Tibial nerve (tissue), 4 donors: ENCODE measurements around the gene STYX. TPM values are rescaled to one million over a fixed set of nuclear protein-coding genes. Genes with fewer than 3 reads are reported as not detected.

Experiments
- DNase-seq, 2 donors: peaks; one replicate each; pipeline ENCODE4 v3.0.0-alpha.2; 2019; ENCODE audit warnings: low spot score in 2 of 2
- H3K27ac ChIP-seq, 4 donors: fragments of 200-600 bp; sonication (generic) in 3 of 4; one replicate each; pipeline ENCODE4 v1.5.1; 2017 to 2019; ENCODE audit warnings: mild to moderate bottlenecking in 1 of 4
- H3K27me3 ChIP-seq, 2 donors: fragments of 200-600 bp; sonication (generic) in 1 of 2; one replicate each; pipeline versions ENCODE4 v1.5.1 to v1.6.0; 2017 to 2019
- H3K36me3 ChIP-seq, 3 donors: fragments of 200-600 bp; sonication (generic); one replicate each; pipeline ENCODE4 v1.5.1; 2018 to 2019
- H3K4me1 ChIP-seq, 4 donors: fragments of 200-600 bp; sonication (generic) in 3 of 4; one replicate each; pipeline ENCODE4 v1.5.1; 2017 to 2019
- H3K4me3 ChIP-seq, 4 donors: fragments of 200-600 bp; sonication (generic) in 3 of 4; one replicate each; pipeline ENCODE4 v1.5.1; 2017 to 2019; ENCODE audit warnings: mild to moderate bottlenecking in 1 of 4, moderate library complexity in 1 of 4
- H3K9me3 ChIP-seq, 4 donors: fragments of 200-600 bp; sonication (generic) in 3 of 4; one replicate each; pipeline ENCODE4 v1.5.1; 2017 to 2019
- EP300 ChIP-seq, 2 donors: sonication (generic); formaldehyde crosslinking; IDR thresholded peaks; one replicate each; pipeline ENCODE4 v1.6.1; 2017; ENCODE audit warnings: antibody characterized with exemption in 2 of 2, mild to moderate bottlenecking in 1 of 2
- POLR2A ChIP-seq, 2 donors: fragments of 450-650 bp; IDR thresholded peaks; one replicate each; pipeline ENCODE4 v1.6.1; 2017; ENCODE audit warnings: antibody characterized with exemption in 2 of 2, mild to moderate bottlenecking in 2 of 2, moderate library complexity in 2 of 2
- WGBS, 2 donors: methylation state at CpG; one replicate each; pipeline ENCODE4 v1.1.5; 2018; 5-methylcytosine and 5-hydroxymethylcytosine counted together
- small RNA-seq: library from RNA; depleted of rRNA; stranded (forward); fragments of <200 nt; gene quantifications from one replicate; pipeline ENCODE3, GENCODE V24; 2016
- total RNA-seq, 4 donors: library from RNA; depleted of rRNA; stranded (reverse); fragments of >200 nt; gene quantifications; one replicate each; pipeline ENCODE4 v1.1.0, GENCODE V29; 2016
- TF ChIP-seq, protein P1 (sequence below), 5 experiments: fragments of 200-600 bp in 3 of 5; fragments of 450-650 bp in 2 of 5; sonication (generic) in 3 of 5; IDR thresholded peaks; one replicate each; pipeline ENCODE4 v1.5.1; 2016 to 2019; ENCODE audit warnings: antibody characterized with exemption in 5 of 5, mild to moderate bottlenecking in 3 of 5, moderate library complexity in 2 of 5

STYX gene
- total RNA-seq, 4 donors from 2014 or later = 9.9 to 13.8 (median 11.8) TPM

DNA sequence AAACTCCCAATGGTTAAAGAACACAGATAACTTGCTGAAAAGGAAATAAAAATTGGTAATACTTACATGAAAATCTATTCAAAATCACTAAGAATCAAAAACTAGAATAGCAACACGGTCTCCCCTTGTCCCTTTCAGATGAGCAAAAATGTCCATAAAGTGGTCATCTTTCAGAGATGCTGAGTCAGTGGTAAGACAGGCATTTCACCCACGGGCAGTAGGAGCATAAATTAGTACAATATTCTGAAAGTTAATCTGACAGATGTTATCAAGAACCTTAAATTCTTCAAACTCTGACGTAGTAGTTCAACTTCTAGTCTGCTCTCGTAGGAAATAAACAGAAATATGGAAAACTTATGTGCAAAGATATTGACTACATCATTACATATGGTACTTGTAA is 94.5 kb downstream of the STYX start:
- TF ChIP-seq, protein P1, sequence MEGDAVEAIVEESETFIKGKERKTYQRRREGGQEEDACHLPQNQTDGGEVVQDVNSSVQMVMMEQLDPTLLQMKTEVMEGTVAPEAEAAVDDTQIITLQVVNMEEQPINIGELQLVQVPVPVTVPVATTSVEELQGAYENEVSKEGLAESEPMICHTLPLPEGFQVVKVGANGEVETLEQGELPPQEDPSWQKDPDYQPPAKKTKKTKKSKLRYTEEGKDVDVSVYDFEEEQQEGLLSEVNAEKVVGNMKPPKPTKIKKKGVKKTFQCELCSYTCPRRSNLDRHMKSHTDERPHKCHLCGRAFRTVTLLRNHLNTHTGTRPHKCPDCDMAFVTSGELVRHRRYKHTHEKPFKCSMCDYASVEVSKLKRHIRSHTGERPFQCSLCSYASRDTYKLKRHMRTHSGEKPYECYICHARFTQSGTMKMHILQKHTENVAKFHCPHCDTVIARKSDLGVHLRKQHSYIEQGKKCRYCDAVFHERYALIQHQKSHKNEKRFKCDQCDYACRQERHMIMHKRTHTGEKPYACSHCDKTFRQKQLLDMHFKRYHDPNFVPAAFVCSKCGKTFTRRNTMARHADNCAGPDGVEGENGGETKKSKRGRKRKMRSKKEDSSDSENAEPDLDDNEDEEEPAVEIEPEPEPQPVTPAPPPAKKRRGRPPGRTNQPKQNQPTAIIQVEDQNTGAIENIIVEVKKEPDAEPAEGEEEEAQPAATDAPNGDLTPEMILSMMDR (IDR thresholded peaks at IDR 0.05) = no peak
- TF ChIP-seq POLR2A (IDR thresholded peaks at IDR 0.05) (no peak), EP300 (IDR thresholded peaks at IDR 0.05) (no peak)
- H3K9me3 ChIP-seq = no peaks in the 10 kb centered on the region
- WGBS, 2 donors = 51 to 59% methylated on average over 4 of the region's 4 CpGs
- H3K4me1 ChIP-seq = peaks cover 0 to 10% (median 0%) of the 10 kb centered on the region in 4 donors
- no peak overlapping the region for H3K4me3 ChIP-seq
- no peaks in the 10 kb centered on the region for H3K27me3 ChIP-seq
- no peak for DNase-seq
- no peak overlapping the region for H3K27ac ChIP-seq
- no peaks in the 10 kb centered on the region for H3K36me3 ChIP-seq

Small RNA genes lying within 50 kb of the gene (small RNA-seq; reads per million reads assigned to genes)
- not detected for gene AL139317.2

Other genes with a start within 250 kb of the STYX start
- gene TXNDC16, start 177.7 kb upstream of the STYX start, total RNA-seq = 10 to 100 TPM in 3 of 4 donors, 1 to 10 TPM in 1; 7.2 to 18.8 (median 14.7) TPM
- gene GPR137C, start 177.3 kb upstream of the STYX start, total RNA-seq = 1 to 10 TPM in 1 of 4 donors, under 1 TPM in 3; 0.22 to 1.2 (median 0.71) TPM
- 10 to 100 TPM; 20.3 to 34.3 (median 31.3) TPM for gene ERO1A, start 34.6 kb upstream of the STYX start, total RNA-seq
- 10 to 100 TPM; 44.7 to 81.8 (median 68.3) TPM for gene PSMC6, start 23.0 kb upstream of the STYX start, total RNA-seq
- 10 to 100 TPM in 2 of 4 donors, 1 to 10 TPM in 2; 4.8 to 18.6 (median 9.5) TPM for gene GNPNAT1, start 61.4 kb downstream of the STYX start, total RNA-seq
- 100 to 1,000 TPM; 116 to 165 (median 146) TPM for gene FERMT2, start 220.9 kb downstream of the STYX start, total RNA-seq